HG02981 (cell line): Measurements from ENCODE around the gene GDPD3.
A peak's percentile ranks its signal among the peaks of the same experiment; 100 is the strongest.

Experiments used
- ATAC-seq: cut with Tn5 transposase; IDR thresholded peaks from one replicate; pipeline ENCODE4 v1.9.1; 2021; ENCODE audit warnings: mild to moderate bottlenecking, moderate library complexity; ENCODE audit not compliant: unreplicated experiment

The GDPD3 gene

DNA sequence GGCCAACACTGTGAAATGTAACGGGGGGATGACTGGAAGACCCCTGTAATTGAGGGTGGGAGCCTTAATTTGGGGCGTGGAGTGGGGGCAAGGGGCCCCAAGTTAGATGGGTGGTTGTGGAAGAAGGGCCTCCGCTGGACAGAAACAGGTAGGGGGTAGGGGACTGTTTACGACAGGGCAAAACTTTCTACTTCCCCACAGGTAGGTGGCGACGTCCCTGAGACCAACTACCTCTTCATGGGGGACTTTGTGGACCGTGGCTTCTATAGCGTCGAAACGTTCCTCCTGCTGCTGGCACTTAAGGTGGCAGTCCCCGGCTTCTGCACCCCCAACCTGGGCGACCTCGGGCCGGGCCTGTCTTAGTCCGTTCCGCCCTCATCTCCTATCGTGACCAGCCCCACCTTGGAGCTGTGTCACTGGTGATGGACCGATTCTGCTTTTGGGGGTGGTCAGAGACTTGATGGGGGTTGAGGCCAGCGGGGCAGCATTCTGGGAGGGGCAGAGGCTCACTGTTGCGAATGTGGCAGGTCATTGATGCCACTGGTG, 30.7 kb downstream of the GDPD3 start:
- no peak for ATAC-seq

DNA sequence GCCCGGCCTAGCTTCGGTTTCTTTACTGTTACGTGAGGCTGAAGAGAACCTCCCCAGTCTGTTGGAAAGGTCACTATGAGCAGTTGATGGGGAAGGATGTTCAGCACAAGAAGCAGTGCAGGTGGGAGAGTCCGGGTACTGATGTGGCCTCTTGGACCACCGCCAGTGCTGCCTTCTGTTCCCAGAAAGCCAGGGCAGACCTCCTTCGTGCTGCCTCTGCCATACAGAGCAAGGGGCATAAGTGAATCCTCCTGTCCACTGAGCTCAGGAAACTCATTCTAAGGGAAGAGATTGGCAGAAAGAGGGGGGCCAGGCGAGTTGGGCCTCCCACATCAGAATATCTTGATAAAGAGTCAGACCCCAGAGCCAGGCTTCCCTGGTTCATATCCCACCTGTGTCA, 33.9 kb downstream of the GDPD3 start:
- no peak for ATAC-seq

DNA sequence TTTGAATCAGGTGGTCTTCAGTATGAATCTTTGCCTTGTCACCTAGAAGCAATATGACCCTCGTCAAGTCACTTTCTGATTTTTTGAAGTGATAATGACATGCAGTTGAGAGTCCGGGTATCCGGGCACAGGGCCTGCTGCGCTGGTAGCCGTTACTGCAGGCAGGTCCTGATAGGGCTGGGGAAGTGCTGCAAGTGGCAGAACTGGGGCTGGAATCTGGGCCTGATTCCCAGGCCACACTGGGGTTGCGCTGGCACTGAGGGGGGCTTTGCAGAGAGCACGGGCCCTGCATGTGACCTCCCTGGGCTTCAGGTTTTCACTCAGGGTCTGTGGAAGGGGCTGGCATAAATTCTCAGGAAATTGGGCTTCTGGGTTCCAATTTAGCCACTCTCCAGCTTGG, 34.6 kb downstream of the GDPD3 start:
- ATAC-seq: no peak

DNA sequence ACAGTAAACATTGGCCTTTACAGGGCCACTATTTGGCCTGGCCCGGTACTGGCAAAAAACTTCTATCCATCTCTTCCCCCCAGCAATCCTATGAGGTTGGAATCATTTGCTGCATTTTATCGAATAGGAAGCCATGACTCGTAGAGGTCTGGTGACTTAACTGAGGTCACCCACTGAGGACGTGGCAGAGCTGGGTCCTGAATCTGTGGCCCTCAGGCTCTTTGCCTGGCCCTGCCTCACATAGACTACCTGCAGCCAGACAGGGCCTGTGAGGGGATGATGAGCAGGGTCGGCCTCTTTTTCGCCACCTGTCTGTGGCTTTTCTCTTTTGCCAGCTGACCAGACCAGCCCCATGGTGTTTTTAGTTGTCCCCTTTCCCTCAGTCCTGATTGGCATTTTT, 35.7 kb downstream of the GDPD3 start:
- ATAC-seq: no peak

DNA sequence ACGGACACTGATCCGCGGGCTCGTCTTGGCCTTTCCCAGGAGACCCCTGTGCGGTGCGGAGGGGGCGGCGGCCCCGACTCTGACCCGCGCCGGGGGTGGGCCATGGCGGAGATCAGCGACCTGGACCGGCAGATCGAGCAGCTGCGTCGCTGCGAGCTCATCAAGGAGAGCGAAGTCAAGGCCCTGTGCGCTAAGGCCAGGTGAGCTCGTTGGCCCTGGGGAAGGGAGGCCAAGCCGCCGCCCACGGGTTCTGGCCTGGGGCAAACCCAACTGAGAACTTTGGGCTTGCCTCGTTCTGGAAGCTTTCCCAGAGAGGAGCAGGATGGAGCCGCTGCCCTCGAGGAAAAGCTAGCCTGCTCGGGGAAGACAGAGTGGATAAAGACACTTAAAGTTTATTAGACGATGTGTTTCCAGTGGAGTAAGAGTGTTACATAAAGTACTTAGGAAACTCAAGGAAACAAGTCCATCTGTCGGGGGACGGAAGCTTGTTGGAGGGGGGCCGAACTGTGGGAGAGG, 37.0 kb downstream of the GDPD3 start:
- ATAC-seq: peak; percentile 21

DNA sequence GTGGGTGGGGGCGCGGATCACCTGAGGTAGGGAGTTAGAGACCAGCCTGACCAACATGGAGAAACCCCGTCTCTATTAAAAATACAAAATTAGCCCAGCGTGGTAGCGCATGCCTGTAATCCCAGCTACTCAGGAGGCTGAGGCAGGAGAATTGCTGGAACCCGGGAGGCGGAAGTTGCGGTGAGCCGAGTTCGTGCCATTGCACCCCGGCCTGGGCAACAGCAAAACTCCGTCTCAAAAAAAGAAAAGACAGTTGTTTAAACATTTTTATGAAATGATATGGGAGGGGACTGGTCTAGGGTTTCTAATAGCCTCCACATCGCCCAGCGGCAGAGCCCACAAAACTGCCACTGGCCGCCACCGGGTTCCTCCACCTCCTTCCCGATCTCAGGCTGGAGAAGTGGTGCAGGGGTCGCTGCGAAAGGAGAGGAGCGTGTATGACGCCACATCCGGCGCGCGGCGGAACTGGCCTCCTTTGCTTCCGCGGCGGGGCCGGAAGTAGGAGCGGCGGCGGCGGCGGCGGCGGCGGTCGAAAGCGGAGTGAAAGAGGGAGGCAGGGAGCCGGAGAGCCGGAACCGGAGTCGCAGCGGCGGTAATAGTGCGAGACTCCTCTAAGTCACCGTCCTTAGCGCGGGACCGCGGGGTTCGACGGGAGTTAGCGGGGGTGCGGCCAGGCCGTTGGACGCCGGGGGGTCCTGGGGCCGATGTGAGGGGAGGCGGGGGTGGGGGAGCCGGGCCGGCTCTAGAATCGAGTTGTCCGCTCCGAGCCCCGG, 37.6 kb downstream of the GDPD3 start, which contains the start of gene PPP4C:
TSS of gene PPP4C (plus strand) at position 492 of the 773 bp plus-strand sequence. CDS start 384 bp downstream, outside the sequence.
- ATAC-seq: peak; percentile 76

DNA sequence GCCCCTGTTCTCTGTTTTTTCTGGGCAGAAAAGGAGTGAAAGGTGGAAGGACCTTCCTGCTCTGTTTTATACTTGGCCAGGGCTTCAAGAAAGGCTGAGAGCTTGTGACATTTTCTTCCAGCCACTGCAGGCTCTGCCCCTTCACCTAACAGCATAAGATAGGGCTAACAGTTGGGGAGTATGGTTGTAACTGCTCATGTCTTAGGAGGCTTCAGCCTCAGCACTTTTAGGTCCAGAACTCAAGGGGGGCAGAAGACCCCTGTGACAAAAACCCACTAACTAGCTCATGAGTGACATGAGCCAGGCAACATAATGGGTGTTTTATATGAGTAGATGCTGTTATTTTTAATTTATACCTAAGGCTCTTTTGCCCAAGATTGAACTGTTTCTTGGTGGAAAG, 42.8 kb downstream of the GDPD3 start:
- no peak for ATAC-seq

DNA sequence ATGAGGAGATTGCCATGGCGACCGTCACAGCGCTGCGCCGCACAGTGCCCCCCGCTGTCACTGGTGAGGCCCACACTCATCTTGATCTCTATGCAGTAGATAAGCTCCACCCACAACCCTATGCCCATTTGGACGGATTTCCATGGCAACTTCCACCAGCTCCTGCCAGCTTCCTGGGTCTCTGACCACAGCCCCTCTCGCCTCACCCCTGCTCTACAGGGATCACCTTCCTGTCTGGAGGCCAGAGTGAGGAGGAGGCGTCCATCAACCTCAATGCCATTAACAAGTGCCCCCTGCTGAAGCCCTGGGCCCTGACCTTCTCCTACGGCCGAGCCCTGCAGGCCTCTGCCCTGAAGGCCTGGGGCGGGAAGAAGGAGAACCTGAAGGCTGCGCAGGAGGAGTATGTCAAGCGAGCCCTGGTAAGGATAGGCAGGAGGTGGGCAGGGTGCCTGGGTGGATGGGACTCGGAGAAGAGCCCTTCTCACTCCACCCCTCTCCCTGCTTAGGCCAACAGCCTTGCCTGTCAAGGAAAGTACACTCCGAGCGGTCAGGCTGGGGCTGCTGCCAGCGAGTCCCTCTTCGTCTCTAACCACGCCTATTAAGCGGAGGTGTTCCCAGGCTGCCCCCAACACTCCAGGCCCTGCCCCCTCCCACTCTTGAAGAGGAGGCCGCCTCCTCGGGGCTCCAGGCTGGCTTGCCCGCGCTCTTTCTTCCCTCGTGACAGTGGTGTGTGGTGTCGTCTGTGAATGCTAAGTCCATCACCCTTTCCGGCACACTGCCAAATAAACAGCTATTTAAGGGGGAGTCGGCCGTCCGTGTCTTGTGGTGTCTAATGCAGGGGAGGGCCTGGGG, 43.5 kb downstream of the GDPD3 start:
- no peak for ATAC-seq

DNA sequence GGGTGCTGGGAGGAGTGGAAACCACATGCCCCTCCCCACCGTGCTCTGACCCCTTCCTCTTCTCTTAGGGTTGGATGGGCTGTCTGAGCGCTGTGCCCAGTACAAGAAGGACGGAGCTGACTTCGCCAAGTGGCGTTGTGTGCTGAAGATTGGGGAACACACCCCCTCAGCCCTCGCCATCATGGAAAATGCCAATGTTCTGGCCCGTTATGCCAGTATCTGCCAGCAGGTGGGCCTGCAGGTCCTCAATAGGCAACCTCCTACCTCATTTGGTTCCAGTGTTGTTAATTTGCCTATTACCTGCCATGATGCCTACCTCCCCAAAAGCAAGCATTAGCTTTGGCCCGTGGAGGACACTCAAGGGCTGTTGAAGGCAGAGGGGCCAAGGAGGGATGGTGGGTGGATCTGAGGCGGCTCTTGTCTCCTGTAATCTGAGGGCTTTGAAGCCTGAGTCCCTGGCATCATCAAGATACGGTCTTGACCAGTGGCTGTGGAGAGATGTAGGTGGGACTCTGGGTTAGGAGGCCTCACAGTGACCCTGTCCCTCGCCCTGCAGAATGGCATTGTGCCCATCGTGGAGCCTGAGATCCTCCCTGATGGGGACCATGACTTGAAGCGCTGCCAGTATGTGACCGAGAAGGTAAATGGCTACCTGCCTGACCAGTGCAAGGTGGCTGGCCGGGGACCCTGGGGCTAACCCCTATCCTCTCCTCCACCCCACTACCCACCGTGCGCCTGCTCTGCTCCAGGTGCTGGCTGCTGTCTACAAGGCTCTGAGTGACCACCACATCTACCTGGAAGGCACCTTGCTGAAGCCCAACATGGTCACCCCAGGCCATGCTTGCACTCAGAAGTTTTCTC, 44.4 kb downstream of the GDPD3 start:
- ATAC-seq: no peak

DNA sequence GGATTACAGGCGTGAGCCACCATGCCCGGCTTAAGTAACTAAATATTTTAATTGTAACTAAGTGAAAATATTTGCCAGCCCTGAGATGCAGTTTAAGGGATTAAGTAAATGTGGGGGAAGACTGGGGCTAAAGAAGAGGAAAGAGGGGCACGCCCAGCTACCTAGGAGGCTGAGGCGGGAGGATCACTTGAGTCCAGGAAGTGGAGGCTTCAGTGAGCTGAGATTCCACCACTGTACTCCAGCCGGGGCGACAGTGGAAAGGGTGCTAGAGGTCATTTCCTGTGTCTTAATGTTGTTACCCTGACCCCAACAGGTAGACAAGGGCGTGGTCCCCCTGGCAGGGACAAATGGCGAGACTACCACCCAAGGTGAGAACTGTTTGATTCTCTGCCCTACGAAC, 45.0 kb downstream of the GDPD3 start:
- ATAC-seq: no peak

DNA sequence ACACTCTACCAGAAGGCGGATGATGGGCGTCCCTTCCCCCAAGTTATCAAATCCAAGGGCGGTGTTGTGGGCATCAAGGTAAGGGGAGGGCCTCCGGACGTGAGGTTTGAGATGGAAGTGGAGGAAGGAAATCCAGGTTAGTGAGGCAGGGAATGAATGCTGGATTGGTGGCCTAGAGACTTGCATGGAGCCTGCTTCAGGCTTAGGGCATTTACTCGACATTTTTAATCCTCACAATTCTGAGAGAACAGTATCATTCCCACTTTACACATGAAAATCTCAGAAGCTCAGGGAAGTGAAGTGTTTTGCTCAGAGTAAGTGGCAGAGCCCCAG, 45.8 kb downstream of the GDPD3 start:
- no peak for ATAC-seq

DNA sequence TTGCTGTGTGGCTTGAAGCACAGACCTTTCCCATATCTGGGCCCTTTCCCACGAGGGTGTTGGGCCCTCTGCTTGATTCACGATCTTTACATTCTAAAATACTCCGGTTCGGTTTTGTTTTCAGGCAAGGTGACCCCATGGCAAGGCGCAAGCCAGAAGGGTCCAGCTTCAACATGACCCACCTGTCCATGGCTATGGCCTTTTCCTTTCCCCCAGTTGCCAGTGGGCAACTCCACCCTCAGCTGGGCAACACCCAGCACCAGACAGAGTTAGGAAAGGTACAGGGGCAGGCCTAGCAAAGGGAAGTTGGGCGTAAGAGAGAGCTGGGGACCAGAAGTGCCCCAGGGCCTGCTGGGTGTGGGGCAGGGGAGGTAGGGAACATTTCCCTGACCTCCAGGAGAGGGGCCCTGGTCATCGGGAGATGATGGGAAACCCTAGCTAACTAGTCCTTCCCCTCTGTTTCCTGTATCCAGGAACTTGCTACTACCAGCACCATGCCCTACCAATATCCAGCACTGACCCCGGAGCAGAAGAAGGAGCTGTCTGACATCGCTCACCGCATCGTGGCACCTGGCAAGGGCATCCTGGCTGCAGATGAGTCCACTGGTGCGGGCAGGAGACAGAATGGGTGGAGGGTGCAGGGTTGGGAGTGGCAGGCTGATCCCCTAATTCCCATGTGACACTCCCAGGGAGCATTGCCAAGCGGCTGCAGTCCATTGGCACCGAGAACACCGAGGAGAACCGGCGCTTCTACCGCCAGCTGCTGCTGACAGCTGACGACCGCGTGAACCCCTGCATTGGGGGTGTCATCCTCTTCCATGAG, 46.4 kb downstream of the GDPD3 start:
- ATAC-seq: no peak

DNA sequence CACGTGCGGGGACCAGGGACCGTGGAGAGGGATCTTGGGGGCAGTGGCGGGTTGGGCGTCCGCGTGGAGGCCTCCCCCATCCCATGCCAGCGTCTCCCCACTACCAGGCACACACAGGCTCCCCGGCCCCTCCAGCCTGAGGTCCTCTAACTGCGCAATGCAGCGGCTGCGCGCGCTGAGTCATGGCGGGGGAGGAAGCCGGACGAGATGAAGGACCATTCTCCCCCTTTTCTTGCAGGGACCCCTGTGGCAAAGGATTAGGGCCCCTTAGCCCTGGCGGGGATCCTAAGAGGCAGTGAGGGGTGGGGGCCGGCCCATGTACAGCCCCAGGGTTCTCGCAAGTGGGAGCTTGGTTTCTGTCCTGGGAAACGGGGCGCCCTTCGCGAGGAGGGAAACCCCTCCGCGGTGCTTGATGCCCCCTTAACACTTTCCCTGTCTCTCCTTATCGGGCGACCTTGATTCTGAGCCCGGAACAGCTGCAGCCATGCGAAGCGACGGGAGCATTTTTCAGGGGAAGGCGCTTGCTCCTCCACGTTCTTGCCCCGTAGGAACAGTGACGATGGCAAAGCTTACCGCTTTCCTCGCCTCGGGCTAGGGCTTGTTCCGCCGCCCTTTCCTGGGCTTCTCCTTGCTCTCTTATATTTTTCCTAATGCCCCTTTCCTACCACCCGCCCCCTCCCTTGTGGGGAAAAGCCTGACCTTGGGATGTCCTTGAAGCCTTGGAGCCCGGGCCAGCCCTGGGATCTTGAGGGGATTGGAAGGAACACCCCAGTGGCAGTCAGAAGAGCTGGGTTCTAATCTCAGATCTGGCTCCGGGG, 47.2 kb downstream of the GDPD3 start:
- ATAC-seq: no peak

DNA sequence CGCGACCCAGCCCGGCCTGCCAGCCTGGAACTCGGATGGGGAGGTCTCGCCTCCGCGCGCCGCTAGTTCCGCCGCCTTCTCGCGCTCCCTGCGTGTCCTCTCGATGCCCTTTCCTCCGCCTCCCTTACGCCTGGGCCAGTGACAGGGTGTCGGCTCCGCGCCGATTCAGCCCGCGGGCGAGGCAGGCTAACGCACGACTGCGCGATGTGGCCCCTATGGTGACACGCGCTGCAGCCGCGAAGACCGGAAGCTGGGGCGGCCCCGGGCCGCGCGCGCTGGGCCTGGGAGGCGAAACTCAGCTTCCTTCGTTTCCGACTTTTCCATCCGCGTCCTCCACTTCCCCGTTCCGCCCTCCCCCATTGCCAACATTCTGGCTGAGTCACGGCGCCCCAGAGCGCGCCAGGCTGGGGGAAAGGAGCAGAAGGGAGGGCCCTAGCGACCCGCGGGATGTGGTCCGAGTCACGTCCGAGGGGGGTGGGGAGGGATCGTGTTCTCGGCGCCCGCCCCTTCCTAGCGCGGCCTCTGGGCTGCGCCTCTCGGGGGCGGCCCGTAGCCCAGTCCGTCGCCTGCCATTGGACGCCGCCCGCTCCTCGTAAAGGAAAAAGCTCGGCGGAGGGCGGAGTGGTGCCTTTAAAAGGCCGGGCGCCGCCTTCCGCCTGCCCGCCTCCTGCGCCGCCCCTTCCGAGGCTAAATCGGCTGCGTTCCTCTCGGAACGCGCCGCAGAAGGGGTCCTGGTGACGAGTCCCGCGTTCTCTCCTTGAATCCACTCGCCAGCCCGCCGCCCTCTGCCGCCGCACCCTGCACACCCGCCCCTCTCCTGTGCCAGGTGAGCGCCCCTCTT, 48.0 kb downstream of the GDPD3 start, which contains the start of gene ALDOA:
TSS of gene ALDOA (plus strand) at position 659 of the 841 bp plus-strand sequence. CDS start 1,138 bp downstream, outside the sequence.
- peak; percentile 82 for ATAC-seq

DNA sequence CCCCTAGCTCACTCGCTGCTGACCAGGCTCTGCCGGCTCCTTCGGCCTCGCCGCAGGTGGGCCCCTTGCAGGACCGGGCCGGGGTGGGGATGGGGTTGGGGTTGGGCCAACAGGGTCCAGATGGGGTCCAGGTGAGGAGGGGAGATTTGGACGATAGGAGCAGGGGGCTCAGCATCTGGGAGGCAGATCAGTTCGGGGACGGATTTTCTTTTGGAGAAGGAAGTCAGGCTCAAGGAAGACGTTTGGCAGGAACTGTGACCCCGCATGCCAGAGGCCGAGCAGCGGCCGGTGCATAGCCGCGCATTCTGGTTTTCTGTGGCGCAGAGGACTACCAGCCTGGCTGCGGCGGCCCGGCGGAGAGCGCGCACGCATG, 48.6 kb downstream of the GDPD3 start:
- ATAC-seq: no peak

DNA sequence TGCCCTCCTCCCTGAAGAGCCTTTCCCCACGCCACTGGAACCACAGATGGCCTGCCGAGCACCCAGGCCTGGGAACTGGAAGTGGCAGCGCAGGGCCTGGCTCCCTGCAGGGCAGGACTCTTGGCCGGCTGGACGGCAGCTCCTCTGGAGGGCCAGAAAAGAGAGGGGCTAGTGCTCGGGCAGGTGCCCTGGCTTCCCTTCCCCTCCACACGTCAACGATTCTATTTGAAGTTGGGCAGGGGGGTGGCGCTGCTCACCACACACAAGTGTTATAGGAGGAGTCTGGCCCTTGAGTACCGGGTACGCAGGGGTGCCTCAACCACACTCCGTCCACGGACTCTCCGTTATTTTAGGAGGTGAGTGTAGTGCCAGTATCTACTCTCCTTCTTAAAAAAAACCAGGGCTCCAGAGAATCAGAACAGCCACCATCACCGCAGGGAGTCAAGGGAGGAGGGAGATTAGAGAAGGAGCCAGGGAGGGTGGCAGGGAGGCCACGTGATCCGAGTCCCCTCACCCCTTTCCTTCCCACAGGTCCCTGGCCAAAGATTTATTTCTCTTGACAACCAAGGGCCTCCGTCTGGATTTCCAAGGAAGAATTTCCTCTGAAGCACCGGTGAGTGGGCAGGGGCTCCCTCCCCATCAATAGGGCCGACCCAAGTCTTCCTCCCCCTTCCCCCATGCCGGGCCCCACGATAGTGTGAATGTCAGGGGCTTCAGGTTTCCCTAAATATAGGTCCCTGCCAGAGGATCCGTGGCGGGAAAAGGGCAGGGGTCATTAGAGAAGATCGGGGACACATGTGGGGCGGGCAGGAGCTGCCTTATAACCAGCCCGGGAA, 49.2 kb downstream of the GDPD3 start:
- ATAC-seq: no peak

DNA sequence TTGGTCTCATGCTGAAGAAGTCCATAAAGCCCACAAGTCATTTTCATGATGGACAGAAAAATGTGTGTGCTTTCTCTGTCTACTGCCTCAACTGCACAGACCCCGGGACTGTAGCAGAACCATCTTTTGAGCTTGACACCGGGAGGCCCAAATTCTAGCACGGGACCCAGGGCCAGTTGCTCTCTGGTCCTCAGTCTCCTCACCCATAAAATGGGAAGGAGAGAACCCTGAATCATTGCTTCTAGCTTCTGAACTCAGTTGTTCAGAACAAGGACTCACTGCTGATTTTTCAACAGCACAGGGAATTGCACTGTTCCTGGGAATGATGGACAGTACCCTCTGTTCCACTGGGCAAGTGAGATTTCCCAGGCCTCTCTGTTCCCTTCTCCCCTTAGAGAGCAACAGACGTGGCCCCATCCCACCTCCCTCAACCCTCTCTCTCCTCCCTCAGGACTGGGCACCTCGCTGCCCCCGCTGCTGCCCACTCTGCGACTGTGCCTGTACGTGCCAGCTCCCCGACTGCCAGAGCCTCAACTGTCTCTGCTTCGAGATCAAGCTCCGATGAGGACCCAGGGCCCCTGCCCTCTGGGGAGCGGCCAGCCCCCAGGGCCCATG, 50.0 kb downstream of the GDPD3 start:
- ATAC-seq: no peak
